ENCODE measurements around the gene PCBP2. TPM values are rescaled to one million over a fixed set of nuclear protein-coding genes. Genes with fewer than 3 reads are reported as not detected.

PCBP2 gene
- total and polyA plus RNA-seq, 12 donors = 255 to 1,158 (median 546) TPM

- Histone ChIP-seq H3K9me3 (replicated peaks in 1 of 3) (no peaks in the 10 kb centered on the region), H3K27ac (peak overlapping the region in 1 of 5 donors; percentile 59), H3K4me1 (replicated peaks in 1 of 2) (peaks cover 23 to 50% of the 10 kb centered on the region in 2 donors), H3K36me3 (replicated peaks in 1 of 2) (peaks cover 0 to 100% of the 10 kb centered on the region in 2 donors), H3K27me3 (no peaks in the 10 kb centered on the region), H3K4me3 (no peak overlapping the region)
- intact Hi-C loops (cut with DNase I) = no loop called here
- TF ChIP-seq, protein P1, sequence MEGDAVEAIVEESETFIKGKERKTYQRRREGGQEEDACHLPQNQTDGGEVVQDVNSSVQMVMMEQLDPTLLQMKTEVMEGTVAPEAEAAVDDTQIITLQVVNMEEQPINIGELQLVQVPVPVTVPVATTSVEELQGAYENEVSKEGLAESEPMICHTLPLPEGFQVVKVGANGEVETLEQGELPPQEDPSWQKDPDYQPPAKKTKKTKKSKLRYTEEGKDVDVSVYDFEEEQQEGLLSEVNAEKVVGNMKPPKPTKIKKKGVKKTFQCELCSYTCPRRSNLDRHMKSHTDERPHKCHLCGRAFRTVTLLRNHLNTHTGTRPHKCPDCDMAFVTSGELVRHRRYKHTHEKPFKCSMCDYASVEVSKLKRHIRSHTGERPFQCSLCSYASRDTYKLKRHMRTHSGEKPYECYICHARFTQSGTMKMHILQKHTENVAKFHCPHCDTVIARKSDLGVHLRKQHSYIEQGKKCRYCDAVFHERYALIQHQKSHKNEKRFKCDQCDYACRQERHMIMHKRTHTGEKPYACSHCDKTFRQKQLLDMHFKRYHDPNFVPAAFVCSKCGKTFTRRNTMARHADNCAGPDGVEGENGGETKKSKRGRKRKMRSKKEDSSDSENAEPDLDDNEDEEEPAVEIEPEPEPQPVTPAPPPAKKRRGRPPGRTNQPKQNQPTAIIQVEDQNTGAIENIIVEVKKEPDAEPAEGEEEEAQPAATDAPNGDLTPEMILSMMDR (IDR thresholded peaks at IDR 0.05) = no peak
- no peak for TF ChIP-seq POLR2A (IDR thresholded peaks at IDR 0.05)
- no peak for DNase-seq
- 46 to 58% (median 54%) methylated on average over 3 of the region's 3 CpGs for WGBS, 4 donors
These were observed 11.0 kb downstream of the PCBP2 start for GRCh38 chr12:53462935-53463334.

DNA sequence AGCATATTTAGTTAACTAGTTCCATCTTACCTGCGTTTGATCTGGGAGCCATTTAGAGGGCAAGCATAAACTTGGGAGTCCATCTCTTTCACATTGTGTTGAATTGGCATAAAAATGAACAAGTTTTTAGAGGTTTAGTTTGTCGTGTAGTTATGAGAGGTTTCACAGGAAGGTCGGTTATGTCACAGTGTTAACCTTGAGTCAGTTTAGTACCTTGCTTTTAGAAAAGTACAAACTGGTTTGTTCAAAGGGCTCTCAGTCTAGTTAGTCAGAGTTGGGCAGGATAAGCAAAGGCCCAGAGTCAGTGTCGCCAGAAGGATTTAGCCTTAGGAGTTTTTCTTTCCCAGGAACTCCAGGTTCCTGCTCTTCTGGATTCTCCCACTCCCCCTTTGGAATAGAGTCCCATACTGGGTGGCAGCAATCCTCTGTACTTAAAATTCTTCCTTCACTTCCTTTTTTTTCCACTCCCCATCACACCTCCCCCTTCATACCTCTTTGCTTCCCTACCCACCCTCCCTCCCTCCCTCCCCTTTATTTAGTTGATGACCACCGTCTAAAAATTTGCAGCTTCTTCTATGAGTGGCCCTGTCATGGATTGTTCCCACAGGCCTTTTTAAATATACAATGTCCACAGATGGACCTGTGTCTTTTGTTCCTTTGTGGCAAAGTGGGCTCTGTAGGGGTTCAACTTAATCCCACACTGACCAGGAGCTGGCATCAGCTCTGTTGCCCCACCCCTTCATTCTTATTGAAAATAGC, 12.1 kb downstream of the PCBP2 start:
- peaks cover 0 to 100% of the 10 kb centered on the region in 2 donors for H3K36me3 ChIP-seq (replicated peaks in 1 of 2)

GRCh38 chr12:53464685-53465418, 12.9 kb downstream of the PCBP2 start:
- 80 to 85% (median 81%) methylated on average over 11 of the region's 11 CpGs for WGBS, 4 donors
- TF ChIP-seq POLR2A (IDR thresholded peaks at IDR 0.05) = no peak
- TF ChIP-seq, protein P1 (IDR thresholded peaks at IDR 0.05) = no peak
- DNase-seq = peak in 1 of 7 donors; percentile 24
- Histone ChIP-seq H3K9me3 (replicated peaks in 1 of 3) (no peaks in the 10 kb centered on the region), H3K27ac (peak overlapping the region in 2 of 5 donors; percentile 11 to 28), H3K36me3 (replicated peaks in 1 of 2) (peaks cover 0 to 100% of the 10 kb centered on the region in 2 donors), H3K27me3 (no peaks in the 10 kb centered on the region), H3K4me3 (no peak overlapping the region), H3K4me1 (replicated peaks in 1 of 2) (peaks cover 23 to 50% of the 10 kb centered on the region in 2 donors)
- intact Hi-C loops (cut with DNase I) = no loop called here

More for the DNA sequence above, 12.1 kb downstream of the PCBP2 start:
- H3K27me3 ChIP-seq = no peaks in the 10 kb centered on the region
- intact Hi-C loops (cut with DNase I) = no loop called here
- peak overlapping the region in 1 of 5 donors; percentile 54 for H3K27ac ChIP-seq
- no peaks in the 10 kb centered on the region for H3K9me3 ChIP-seq (replicated peaks in 1 of 3)
- WGBS, 4 donors = 28 to 39% (median 34%) methylated on average over 5 of the region's 5 CpGs
- no peak for DNase-seq
- peaks cover 23 to 50% of the 10 kb centered on the region in 2 donors for H3K4me1 ChIP-seq (replicated peaks in 1 of 2)
- no peak for TF ChIP-seq POLR2A (IDR thresholded peaks at IDR 0.05)
- TF ChIP-seq, protein P1 (IDR thresholded peaks at IDR 0.05) = no peak
- H3K4me3 ChIP-seq = no peak overlapping the region

DNA sequence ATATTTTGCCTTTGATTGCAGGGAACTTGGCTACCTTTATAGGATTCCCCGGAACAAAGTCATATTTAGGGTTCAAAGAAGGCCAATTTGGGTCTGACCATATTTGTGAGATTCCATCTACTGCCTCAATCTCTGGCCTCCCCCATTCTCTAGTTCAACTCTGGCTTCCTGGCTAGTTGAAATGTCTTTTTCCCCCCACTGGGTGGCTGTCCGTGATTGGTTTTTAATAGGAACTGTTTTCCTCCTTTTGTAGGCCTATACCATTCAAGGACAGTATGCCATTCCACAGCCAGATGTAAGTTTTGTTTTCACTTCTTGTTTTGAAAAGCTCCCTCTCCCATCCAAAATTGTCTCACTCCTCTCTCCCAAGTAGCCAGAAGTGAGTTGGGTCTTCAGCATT, 13.8 kb downstream of the PCBP2 start:
- peaks cover 0 to 100% of the 10 kb centered on the region in 2 donors for H3K36me3 ChIP-seq (replicated peaks in 1 of 2)
- peaks cover 20 to 44% of the 10 kb centered on the region in 2 donors for H3K4me1 ChIP-seq (replicated peaks in 1 of 2)
- intact Hi-C loops (cut with DNase I) = no loop called here
- no peaks in the 10 kb centered on the region for H3K27me3 ChIP-seq
- DNase-seq = no peak
- 30 to 40% (median 37%) methylated on average over 2 of the region's 2 CpGs for WGBS, 4 donors
- no peak overlapping the region for H3K4me3 ChIP-seq
- H3K27ac ChIP-seq = peak overlapping the region in 2 of 5 donors; percentile 28 to 60
- TF ChIP-seq, protein P1 (IDR thresholded peaks at IDR 0.05) = peak in 1 of 6 experiments; percentile 16
- TF ChIP-seq POLR2A (IDR thresholded peaks at IDR 0.05) = no peak
- no peaks in the 10 kb centered on the region for H3K9me3 ChIP-seq (replicated peaks in 1 of 3)

Data from adrenal gland (tissue), 12 donors.